Midbrain (tissue), 1 donor: ENCODE measurements around the gene FBXW12.

Experiments used
- DNase-seq: peaks from one replicate; lab custom pipeline; 2025; lab: John Stamatoyannopoulos, UW

Gene FBXW12

GRCh38 chr3:48436477-48436787 is 64.4 kb downstream of the FBXW12 start:
- DNase-seq, result no peak

GRCh38 chr3:48436855-48437254 is 64.8 kb downstream of the FBXW12 start:
- DNase-seq, result no peak

GRCh38 chr3:48437812-48438211 is 65.8 kb downstream of the FBXW12 start:
- no peak for DNase-seq

- DNase-seq, result peak; percentile 97
Observed at GRCh38 chr3:48439820-48440589, 68.0 kb downstream of the FBXW12 start, which contains the start of the genes CCDC51 and TMA7. TSS of gene CCDC51 (minus strand) at chr3:48440119. CDS start at chr3:48435128, 4,991 bp downstream. TSS of gene TMA7 (plus strand) at chr3:48440257. CDS start at chr3:48440297, 40 bp downstream.

- no peak for DNase-seq
Observed at GRCh38 chr3:48440590-48440958, 68.6 kb downstream of the FBXW12 start.

- no peak for DNase-seq
Observed at GRCh38 chr3:48441940-48442339, 69.9 kb downstream of the FBXW12 start.
